OCI-LY3 (cell line): Measurements from ENCODE around the gene CEP43.

Experiments used
- EZH2phosphoT487 ChIP-seq: fragments of 200-600 bp; shearing (Covaris generic); IDR thresholded peaks from 2 replicates; pipeline ENCODE4 v1.6.1; 2018; ENCODE audit warnings: antibody characterized with exemption, mixed run types, low read depth
- TF ChIP-seq, protein P1 (sequence below): fragments of 200-600, 300-600 bp; sonication (generic); IDR thresholded peaks from 2 replicates; pipeline ENCODE4 v1.5.1; 2014; ENCODE audit warnings: antibody characterized with exemption, low read length, low read depth

DNA sequence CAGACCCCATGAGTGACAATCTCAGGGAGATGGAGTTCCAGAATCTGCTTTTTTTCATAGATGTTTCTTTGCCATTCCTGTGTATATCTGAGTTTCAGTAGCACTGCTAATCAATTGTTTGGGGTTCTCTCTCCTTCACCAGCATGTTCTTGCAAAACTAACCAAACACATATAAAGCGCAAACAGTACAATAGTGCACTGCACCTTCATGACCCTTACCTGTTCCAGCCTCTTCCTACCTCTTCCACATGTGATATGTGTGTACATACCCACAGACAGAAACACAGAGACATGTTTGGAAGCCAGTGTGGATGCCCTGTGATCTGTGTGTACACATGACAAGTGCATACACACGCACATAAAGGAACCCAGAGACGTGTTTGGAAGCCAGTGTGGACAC lies 1.8 kb upstream of the CEP43 start:
- TF ChIP-seq, protein P1, sequence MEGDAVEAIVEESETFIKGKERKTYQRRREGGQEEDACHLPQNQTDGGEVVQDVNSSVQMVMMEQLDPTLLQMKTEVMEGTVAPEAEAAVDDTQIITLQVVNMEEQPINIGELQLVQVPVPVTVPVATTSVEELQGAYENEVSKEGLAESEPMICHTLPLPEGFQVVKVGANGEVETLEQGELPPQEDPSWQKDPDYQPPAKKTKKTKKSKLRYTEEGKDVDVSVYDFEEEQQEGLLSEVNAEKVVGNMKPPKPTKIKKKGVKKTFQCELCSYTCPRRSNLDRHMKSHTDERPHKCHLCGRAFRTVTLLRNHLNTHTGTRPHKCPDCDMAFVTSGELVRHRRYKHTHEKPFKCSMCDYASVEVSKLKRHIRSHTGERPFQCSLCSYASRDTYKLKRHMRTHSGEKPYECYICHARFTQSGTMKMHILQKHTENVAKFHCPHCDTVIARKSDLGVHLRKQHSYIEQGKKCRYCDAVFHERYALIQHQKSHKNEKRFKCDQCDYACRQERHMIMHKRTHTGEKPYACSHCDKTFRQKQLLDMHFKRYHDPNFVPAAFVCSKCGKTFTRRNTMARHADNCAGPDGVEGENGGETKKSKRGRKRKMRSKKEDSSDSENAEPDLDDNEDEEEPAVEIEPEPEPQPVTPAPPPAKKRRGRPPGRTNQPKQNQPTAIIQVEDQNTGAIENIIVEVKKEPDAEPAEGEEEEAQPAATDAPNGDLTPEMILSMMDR = no peak
- TF ChIP-seq EZH2phosphoT487 = no peak
